ENCODE measurements around the gene ACADS.

DNA sequence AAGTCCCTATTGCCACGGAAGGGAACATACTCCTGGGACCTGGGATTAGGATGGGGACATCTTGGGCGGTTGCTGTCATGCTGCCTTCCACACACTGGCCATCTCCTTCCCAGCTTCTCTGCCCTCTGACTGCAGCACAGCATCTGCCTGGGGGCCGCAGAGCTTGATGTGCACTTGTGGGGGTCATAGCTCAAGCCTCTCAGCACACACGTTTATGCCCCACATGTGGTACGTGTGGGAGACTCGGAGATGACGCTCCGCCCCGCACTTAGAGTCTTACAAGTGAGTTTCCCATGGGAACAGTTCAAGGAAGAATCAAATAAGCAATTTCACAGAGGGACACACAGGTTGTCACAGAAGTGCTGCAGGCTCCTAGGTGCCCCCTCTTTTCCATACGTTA lies 8.6 kb downstream of the ACADS start:
- TF ChIP-seq CTCF (IDR thresholded peaks at IDR 0.05) (no peak), POLR2AphosphoS5 (IDR thresholded peaks at IDR 0.05; ENCODE audit: low read depth, low read length) (no peak), REST (IDR thresholded peaks at IDR 0.05; ENCODE audit: insufficient read depth in 1 of 2, low read depth in 2 of 2, low read length in 1 of 2) (no peak)
